Ishikawa (cell line): Measurements from ENCODE around the gene ZBTB46.

ENCODE experiments used
- CEBPB ChIP-seq: IDR thresholded peaks from 2 replicates; pipeline ENCODE4 v1.6.1; 2012
- CREB1 ChIP-seq: IDR thresholded peaks from 2 replicates; pipeline ENCODE4 v1.6.1; 2012; ENCODE audit warnings: low read depth
- EGR1 ChIP-seq: IDR thresholded peaks from 2 replicates; pipeline ENCODE4 v1.6.1; 2012
- EP300 ChIP-seq: IDR thresholded peaks from 2 replicates; pipeline ENCODE4 v1.6.1; 2012; ENCODE audit warnings: borderline replicate concordance
- FOXM1 ChIP-seq: IDR thresholded peaks from 2 replicates; pipeline ENCODE4 v1.6.1; 2012; ENCODE audit warnings: low read depth, borderline replicate concordance
- MAX ChIP-seq: IDR thresholded peaks from 2 replicates; pipeline ENCODE4 v1.6.1; 2012
- NFIC ChIP-seq: IDR thresholded peaks from 2 replicates; pipeline ENCODE4 v1.6.1; 2012
- RAD21 ChIP-seq: IDR thresholded peaks from 2 replicates; pipeline ENCODE4 v1.6.1; 2012; ENCODE audit warnings: low read depth
- REST ChIP-seq: IDR thresholded peaks from 2 replicates; pipeline ENCODE4 v1.6.1; 2012; ENCODE audit warnings: low read depth, mild to moderate bottlenecking
- TAF1 ChIP-seq: IDR thresholded peaks from 2 replicates; pipeline ENCODE4 v1.6.1; 2012; ENCODE audit warnings: low read depth, mild to moderate bottlenecking
- TCF12 ChIP-seq: IDR thresholded peaks from 2 replicates; pipeline ENCODE4 v1.6.1; 2012; ENCODE audit warnings: low read depth
- TEAD4 ChIP-seq: IDR thresholded peaks from 2 replicates; pipeline ENCODE4 v1.6.1; 2012
- USF1 ChIP-seq: IDR thresholded peaks from 2 replicates; pipeline ENCODE4 v1.6.1; 2012
- YY1 ChIP-seq: IDR thresholded peaks from 2 replicates; pipeline ENCODE4 v1.6.1; 2012; ENCODE audit warnings: low read depth
- ZBTB7A ChIP-seq: IDR thresholded peaks from 2 replicates; pipeline ENCODE4 v1.6.1; 2012; ENCODE audit warnings: low read depth

The ZBTB46 gene

GRCh38 chr20:63782521-63782971 is 48.5 kb downstream of the ZBTB46 start:
- TF ChIP-seq TEAD4 (no peak), MAX (no peak), CEBPB (no peak), REST (no peak), TAF1 (no peak), TCF12 (no peak), NFIC (no peak)

GRCh38 chr20:63782051-63782471 is 49.0 kb downstream of the ZBTB46 start:
- TF ChIP-seq TCF12 (no peak), CEBPB (no peak), EP300 (no peak), USF1 (no peak), TEAD4 (no peak), EGR1 (no peak), YY1 (no peak), NFIC (no peak), MAX (no peak), ZBTB7A (no peak), FOXM1 (no peak)

DNA sequence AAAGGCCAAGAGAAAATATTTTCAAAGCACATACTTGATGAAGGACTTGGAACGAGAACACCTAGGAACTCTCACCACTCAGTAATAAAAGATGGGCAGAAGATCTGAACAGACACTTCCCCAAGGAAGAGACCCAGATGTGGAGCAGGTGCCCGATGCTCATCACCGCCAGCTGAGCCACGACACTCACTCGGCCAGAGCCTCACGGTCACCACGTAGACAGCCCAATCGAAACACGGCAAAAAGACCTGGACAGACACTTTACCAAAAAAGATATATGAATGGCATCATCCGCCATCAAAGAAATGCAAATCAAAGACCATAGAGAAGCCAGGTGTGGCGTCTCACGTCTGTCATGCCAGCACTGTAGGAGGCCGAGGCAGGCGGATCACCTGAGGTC is 49.9 kb downstream of the ZBTB46 start:
- TF ChIP-seq ZBTB7A (no peak), TCF12 (no peak), FOXM1 (no peak), YY1 (no peak)

DNA sequence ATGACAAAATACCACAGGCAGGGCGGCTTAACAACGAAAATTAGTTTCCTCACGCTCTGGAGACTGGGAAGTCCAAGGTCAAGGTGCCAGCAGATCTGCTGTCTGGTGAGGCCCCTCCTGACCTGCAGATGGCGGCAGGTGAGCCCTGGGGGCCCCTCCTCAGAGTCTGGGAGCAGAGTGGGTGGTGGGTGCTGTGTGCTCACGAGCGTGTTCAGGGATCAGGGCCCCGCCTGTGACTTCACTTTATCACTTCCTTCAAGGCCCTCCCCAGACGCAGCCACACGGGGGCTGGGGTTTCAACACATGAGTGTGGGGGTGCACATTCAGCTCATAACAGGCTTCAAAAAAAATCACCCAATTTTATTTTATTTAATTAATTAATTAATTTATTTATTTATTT is 52.2 kb downstream of the ZBTB46 start:
- TF ChIP-seq ZBTB7A (no peak), TAF1 (no peak)

DNA sequence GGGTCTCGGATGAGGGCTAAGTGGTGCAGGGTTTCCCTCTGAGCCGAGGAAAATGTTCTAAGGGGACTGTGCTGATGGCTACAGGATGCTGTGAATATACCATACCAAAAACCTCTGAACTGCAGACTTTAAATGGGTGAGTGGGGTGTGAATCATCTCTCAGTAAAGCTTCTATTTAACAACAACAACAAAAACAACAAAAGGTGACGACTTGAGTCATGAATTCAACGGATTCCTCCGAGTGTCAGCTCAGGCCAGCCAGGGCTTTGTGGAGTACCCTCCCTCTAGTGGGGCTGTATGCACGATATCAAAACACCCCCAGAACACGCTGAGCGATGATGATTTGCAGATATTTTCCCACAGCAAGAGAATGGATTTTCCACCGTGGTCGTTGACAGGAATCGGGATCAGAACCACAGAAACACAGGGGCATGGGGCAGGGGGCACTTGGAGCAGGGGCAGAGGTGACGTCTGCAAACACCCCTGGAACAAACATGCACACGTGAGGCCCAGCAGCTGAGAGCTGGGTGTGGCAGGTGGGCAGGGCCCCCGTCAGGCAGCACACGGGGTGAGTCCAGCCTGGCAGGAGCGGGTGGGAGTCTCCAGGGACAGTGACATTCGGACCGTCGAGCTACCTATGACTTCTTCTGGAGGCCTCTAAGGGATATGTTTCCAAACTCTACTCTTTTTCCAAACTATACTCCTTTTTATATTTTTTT is 52.9 kb downstream of the ZBTB46 start:
- TF ChIP-seq YY1 (no peak), EGR1 (no peak), TCF12 (no peak), RAD21 (no peak)

DNA sequence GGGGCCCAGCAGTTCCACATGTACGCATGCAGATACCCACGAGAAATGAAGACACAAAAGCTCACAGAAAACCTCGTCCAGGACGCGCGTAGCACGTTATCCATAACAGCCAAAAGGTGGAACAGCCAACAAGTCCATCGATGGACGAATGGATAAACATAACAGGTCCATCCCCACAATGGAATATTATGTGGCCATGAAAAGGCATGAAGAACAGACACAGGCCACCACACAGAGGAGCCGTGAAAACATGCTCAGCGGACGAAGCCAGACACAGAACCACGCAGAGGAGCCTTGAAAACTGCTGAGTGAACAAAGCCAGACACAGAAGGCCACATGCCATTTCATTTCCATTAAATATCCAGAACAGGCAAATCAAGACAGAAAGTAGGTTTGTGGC is 53.5 kb downstream of the ZBTB46 start:
- TF ChIP-seq CREB1 (no peak), TAF1 (no peak), EP300 (no peak), TCF12 (no peak), RAD21 (no peak), ZBTB7A (no peak), EGR1 (no peak), CEBPB (no peak), NFIC (no peak), USF1 (no peak), FOXM1 (no peak)

GRCh38 chr20:63775096-63775978 is 55.7 kb downstream of the ZBTB46 start:
- TF ChIP-seq RAD21: no peak
- TF ChIP-seq REST: no peak
- no peak for TF ChIP-seq TCF12
- TF ChIP-seq ZBTB7A: no peak
- TF ChIP-seq USF1: no peak
- TF ChIP-seq TEAD4: no peak
- TF ChIP-seq YY1: no peak
- TF ChIP-seq EP300: no peak
- TF ChIP-seq NFIC: no peak
- TF ChIP-seq TAF1: no peak
- no peak for TF ChIP-seq FOXM1
- TF ChIP-seq CEBPB: no peak
- no peak for TF ChIP-seq MAX
- TF ChIP-seq CREB1: no peak
- TF ChIP-seq EGR1: no peak
